Naive thymus-derived CD8-positive, alpha-beta T cell (primary cell): ENCODE measurements around the gene ATP6V0E1. TPM values are rescaled to one million over a fixed set of nuclear protein-coding genes. Genes with fewer than 3 reads are reported as not detected.
"Not testable (repeated sequence)": the region's sequence is repeated elsewhere in the genome, so short reads cannot be mapped to it uniquely, and the experiment has no call there.

Experiments
- ATAC-seq, 2 donors: fragments of 150-1000 bp; cut with Tn5 transposase in 1 of 2; sonication (Bioruptor Pico), chemical (Tn5 transposase) in 1 of 2; 1 replicate in 1 of 2; 2 replicates in 1 of 2; pipeline ENCODE4 v1.10.0; 2021; ENCODE audit warnings: mild to moderate bottlenecking in 2 of 2, moderate library complexity in 2 of 2
- POLR2A ChIA-PET: fragments of 350-600 bp; sonication (Branson Sonifier 250); formaldehyde crosslinking; loops from one replicate; lab custom pipeline; 2021; ENCODE audit warnings: antibody characterized with exemption; lab: Charles Lee
- DNase-seq, 10 donors: peaks; one replicate each; pipeline versions ENCODE4 v3.0.0 to v3.0.0-alpha.2; 2020 to 2022
- H3K27ac Mint-ChIP-seq, 10 donors: one replicate each; pipeline ENCODE4 v1.8.0; 2020 to 2022; ENCODE audit warnings: mild to moderate bottlenecking in 10 of 10, mixed read lengths in 10 of 10, moderate library complexity in 4 of 10, inconsistent platforms in 1 of 10
- H3K27me3 Mint-ChIP-seq, 5 donors: one replicate each; pipeline ENCODE4 v1.8.0; 2021 to 2022; ENCODE audit warnings: mixed read lengths in 5 of 5
- H3K36me3 Mint-ChIP-seq, 3 donors: one replicate each; pipeline ENCODE4 v1.8.0; 2020 to 2022; ENCODE audit warnings: mixed read lengths in 3 of 3, mild to moderate bottlenecking in 2 of 3, inconsistent platforms in 1 of 3
- H3K4me1 Mint-ChIP-seq, 4 donors: one replicate each; pipeline ENCODE4 v1.8.0; 2021 to 2022; ENCODE audit warnings: mixed read lengths in 4 of 4
- H3K4me3 Mint-ChIP-seq, 10 donors: one replicate each; pipeline ENCODE4 v1.8.0; 2020 to 2022; ENCODE audit warnings: mild to moderate bottlenecking in 10 of 10, mixed read lengths in 10 of 10, moderate library complexity in 6 of 10, inconsistent platforms in 1 of 10
- H3K9me3 Mint-ChIP-seq, 9 donors: one replicate each; pipeline ENCODE4 v1.8.0; 2020 to 2022; ENCODE audit warnings: mixed read lengths in 9 of 9, mild to moderate bottlenecking in 3 of 9, inconsistent platforms in 1 of 9, moderate library complexity in 1 of 9
- polyA plus RNA-seq, 3 donors: library from polyadenylated mRNA; unstranded; fragments of 300-500 nt; fragmentation: Illumina TruSeq; gene quantifications; one replicate each; pipeline ENCODE4 v1.2.3, GENCODE V29; 2021
- total RNA-seq, 8 experiments: library from RNA in 2 of 8; stranded (reverse) in 2 of 8; gene quantifications; one replicate each; pipeline ENCODE4 v1.2.3 and lab custom pipeline; 2021 to 2026

Gene ATP6V0E1
- total and polyA plus RNA-seq, 5 experiments from 2014 or later, result 141 to 532 (median 411) TPM

- peaks cover 0 to 40% (median 0%) of the 10 kb centered on the region in 3 donors for H3K36me3 Mint-ChIP-seq
- no peak overlapping the region for H3K4me3 Mint-ChIP-seq
- no peak for DNase-seq
- H3K9me3 Mint-ChIP-seq, result no peaks in the 10 kb centered on the region
- peak overlapping the region in 9 of 10 donors; percentile 26 to 78 (median 47) for H3K27ac Mint-ChIP-seq
- POLR2A ChIA-PET, result interaction anchor here (0.6 kb wide), 1 partner anchor 14 kb away, joined by 3 read pairs; no protein-coding TSS in a partner anchor
- H3K27me3 Mint-ChIP-seq, result no peaks in the 10 kb centered on the region
- no peak for ATAC-seq
- H3K4me1 Mint-ChIP-seq, result peaks cover 36 to 72% (median 63%) of the 10 kb centered on the region in 4 donors
Measured at GRCh38 chr5:173010547-173011464, 27.2 kb downstream of the ATP6V0E1 start.

GRCh38 chr5:173011566-173011965 is 28.0 kb downstream of the ATP6V0E1 start:
- H3K4me1 Mint-ChIP-seq, result peaks cover 40 to 72% (median 66%) of the 10 kb centered on the region in 4 donors
- peaks cover 0 to 38% (median 0%) of the 10 kb centered on the region in 3 donors for H3K36me3 Mint-ChIP-seq
- no peak for DNase-seq
- H3K27ac Mint-ChIP-seq, result peak overlapping the region in 7 of 10 donors; percentile 6 to 51 (median 35)
- no peak for ATAC-seq
- no peak overlapping the region for H3K4me3 Mint-ChIP-seq
- no peaks in the 10 kb centered on the region for H3K9me3 Mint-ChIP-seq
- POLR2A ChIA-PET, result interaction anchor here (1.0 kb wide), 1 partner anchor 9 kb away, joined by 3 read pairs; no protein-coding TSS in a partner anchor
- H3K27me3 Mint-ChIP-seq, result no peaks in the 10 kb centered on the region

GRCh38 chr5:173012882-173013281 is 29.3 kb downstream of the ATP6V0E1 start:
- Mint-ChIP-seq H3K27ac (peak overlapping the region in 4 of 10 donors; percentile 8 to 76 (median 40)), H3K4me3 (no peak overlapping the region), H3K36me3 (peaks cover 0 to 39% (median 0%) of the 10 kb centered on the region in 3 donors), H3K9me3 (no peaks in the 10 kb centered on the region), H3K4me1 (peaks cover 35 to 68% (median 62%) of the 10 kb centered on the region in 4 donors), H3K27me3 (no peaks in the 10 kb centered on the region)
- DNase-seq, result no peak
- POLR2A ChIA-PET, result no interaction called here
- no peak for ATAC-seq

- Mint-ChIP-seq H3K4me1 (peaks cover 38 to 70% (median 65%) of the 10 kb centered on the region in 4 donors), H3K27ac (peak overlapping the region in 6 of 10 donors; percentile 0 to 87 (median 56)), H3K27me3 (no peaks in the 10 kb centered on the region), H3K36me3 (peaks cover 0 to 49% (median 3%) of the 10 kb centered on the region in 3 donors), H3K9me3 (no peaks in the 10 kb centered on the region), H3K4me3 (no peak overlapping the region)
- POLR2A ChIA-PET, result no interaction called here
- no peak for ATAC-seq
- DNase-seq, result no peak
Measured at GRCh38 chr5:173014671-173015070, 31.1 kb downstream of the ATP6V0E1 start.

GRCh38 chr5:173015192-173015591 is 31.6 kb downstream of the ATP6V0E1 start:
- Mint-ChIP-seq H3K4me3 (no peak overlapping the region), H3K9me3 (no peaks in the 10 kb centered on the region), H3K27ac (peak overlapping the region in 7 of 10 donors; percentile 16 to 87 (median 66)), H3K4me1 (peaks cover 36 to 67% (median 62%) of the 10 kb centered on the region in 4 donors), H3K27me3 (no peaks in the 10 kb centered on the region), H3K36me3 (peaks cover 0 to 49% (median 8%) of the 10 kb centered on the region in 3 donors)
- no peak for DNase-seq
- ATAC-seq, result no peak
- POLR2A ChIA-PET, result no interaction called here

- Mint-ChIP-seq H3K27me3 (no peaks in the 10 kb centered on the region), H3K4me1 (peaks cover 32 to 62% (median 57%) of the 10 kb centered on the region in 4 donors), H3K36me3 (peaks cover 0 to 50% (median 10%) of the 10 kb centered on the region in 3 donors), H3K9me3 (no peaks in the 10 kb centered on the region), H3K4me3 (peak overlapping the region in 2 of 10 donors; percentile 0 to 15), H3K27ac (peak overlapping the region; percentile 1 to 87 (median 70))
- DNase-seq (no peak), ATAC-seq (no peak)
- POLR2A ChIA-PET, result interaction anchor here (0.8 kb wide), 1 partner anchor 32 kb away, joined by 3 read pairs; the partner anchor contains the start of gene ATP6V0E1
Measured at GRCh38 chr5:173015598-173016455, 32.3 kb downstream of the ATP6V0E1 start.

GRCh38 chr5:173016598-173017046 is 33.1 kb downstream of the ATP6V0E1 start:
- Mint-ChIP-seq H3K36me3 (peaks cover 0 to 53% (median 18%) of the 10 kb centered on the region in 3 donors), H3K4me3 (no peak overlapping the region), H3K27me3 (no peaks in the 10 kb centered on the region), H3K27ac (peak overlapping the region; percentile 9 to 84 (median 64)), H3K9me3 (no peaks in the 10 kb centered on the region), H3K4me1 (peaks cover 33 to 58% (median 56%) of the 10 kb centered on the region in 4 donors)
- DNase-seq, result no peak
- POLR2A ChIA-PET, result interaction anchor here (0.8 kb wide), 1 partner anchor 33 kb away, joined by 3 read pairs; the partner anchor contains the start of gene ATP6V0E1
- ATAC-seq, result no peak

- H3K4me3 Mint-ChIP-seq, H3K27me3 Mint-ChIP-seq, H3K9me3 Mint-ChIP-seq, ATAC-seq, DNase-seq: not testable (repeated sequence)
- POLR2A ChIA-PET, result interaction anchor here (0.7 kb wide), 1 partner anchor 15 kb away, joined by 6 read pairs; no protein-coding TSS in a partner anchor
- peaks cover 30 to 57% (median 52%) of the 10 kb centered on the region in 4 donors for H3K4me1 Mint-ChIP-seq
- H3K36me3 Mint-ChIP-seq, result peaks cover 0 to 53% (median 18%) of the 10 kb centered on the region in 3 donors
- H3K27ac Mint-ChIP-seq, result peak overlapping the region; percentile 9 to 84 (median 60)
Measured at GRCh38 chr5:173017087-173017486, 33.5 kb downstream of the ATP6V0E1 start.

GRCh38 chr5:173018358-173018757 is 34.8 kb downstream of the ATP6V0E1 start:
- Mint-ChIP-seq H3K4me1 (peaks cover 30 to 51% (median 49%) of the 10 kb centered on the region in 4 donors), H3K27me3 (no peaks in the 10 kb centered on the region), H3K36me3 (peaks cover 0 to 54% (median 18%) of the 10 kb centered on the region in 3 donors), H3K4me3 (no peak overlapping the region), H3K9me3 (no peaks in the 10 kb centered on the region), H3K27ac (peak overlapping the region in 8 of 10 donors; percentile 24 to 92 (median 66))
- POLR2A ChIA-PET, result no interaction called here
- DNase-seq, result no peak
- ATAC-seq, result no peak

- peaks cover 26 to 43% (median 40%) of the 10 kb centered on the region in 4 donors for H3K4me1 Mint-ChIP-seq
- H3K27ac Mint-ChIP-seq, result peak overlapping the region in 3 of 10 donors; percentile 22 to 55 (median 45)
- no peak for DNase-seq
- POLR2A ChIA-PET, result no interaction called here
- no peak for ATAC-seq
- H3K9me3 Mint-ChIP-seq, result no peaks in the 10 kb centered on the region
- peaks cover 4 to 65% (median 21%) of the 10 kb centered on the region in 3 donors for H3K36me3 Mint-ChIP-seq
- no peak overlapping the region for H3K4me3 Mint-ChIP-seq
- no peaks in the 10 kb centered on the region for H3K27me3 Mint-ChIP-seq
Measured at GRCh38 chr5:173020154-173020581, 36.6 kb downstream of the ATP6V0E1 start.

- Mint-ChIP-seq H3K27me3 (no peaks in the 10 kb centered on the region), H3K4me3 (no peak overlapping the region), H3K9me3 (no peaks in the 10 kb centered on the region), H3K4me1 (peaks cover 25 to 42% (median 36%) of the 10 kb centered on the region in 4 donors), H3K27ac (peak overlapping the region in 5 of 10 donors; percentile 18 to 91 (median 46)), H3K36me3 (peaks cover 4 to 66% (median 23%) of the 10 kb centered on the region in 3 donors)
- POLR2A ChIA-PET, result no interaction called here
- ATAC-seq (no peak), DNase-seq (no peak)
Measured at GRCh38 chr5:173020643-173021042, 37.1 kb downstream of the ATP6V0E1 start.
